NCI-H2196 (cell line): Measurements from ENCODE around the gene GALNT16.
A peak's percentile ranks its signal among the peaks of the same experiment; 100 is the strongest.
"Not testable (repeated sequence)": the region's sequence is repeated elsewhere in the genome, so short reads cannot be mapped to it uniquely, and the experiment has no call there.

Source experiments
- DNase-seq: peaks from one replicate; lab custom pipeline; 2025; ENCODE audit not compliant: unreplicated experiment; lab: John Stamatoyannopoulos, UW

Gene GALNT16

GRCh38 chr14:69259168-69259526 lies 811 bp upstream of the GALNT16 start:
- DNase-seq: no peak

GRCh38 chr14:69260190-69260860 lies 367 bp downstream of the GALNT16 start:
- peak; percentile 36 for DNase-seq

- peak; percentile 43 for DNase-seq
Measured at GRCh38 chr14:69260861-69261564, 1.1 kb downstream of the GALNT16 start.

- no peak for DNase-seq
Measured at GRCh38 chr14:69261761-69262331, 1.9 kb downstream of the GALNT16 start.

- no peak for DNase-seq
Measured at GRCh38 chr14:69262516-69262915, 2.6 kb downstream of the GALNT16 start.

- no peak for DNase-seq
Measured at GRCh38 chr14:69263364-69263763, 3.4 kb downstream of the GALNT16 start.

- DNase-seq: no peak
Measured at GRCh38 chr14:69263771-69264170, 3.8 kb downstream of the GALNT16 start.

GRCh38 chr14:69266572-69267345 lies 6.8 kb downstream of the GALNT16 start:
- no peak for DNase-seq

GRCh38 chr14:69267492-69267891 lies 7.5 kb downstream of the GALNT16 start:
- no peak for DNase-seq

GRCh38 chr14:69268223-69268622 lies 8.3 kb downstream of the GALNT16 start:
- DNase-seq: no peak

- no peak for DNase-seq
Measured at GRCh38 chr14:69268763-69269162, 8.8 kb downstream of the GALNT16 start.

GRCh38 chr14:69269381-69269780 lies 9.4 kb downstream of the GALNT16 start:
- no peak for DNase-seq

- no peak for DNase-seq
Measured at GRCh38 chr14:69270097-69270496, 10.1 kb downstream of the GALNT16 start.

GRCh38 chr14:69270795-69271708 lies 11.1 kb downstream of the GALNT16 start:
- no peak for DNase-seq

GRCh38 chr14:69274321-69274720 lies 14.4 kb downstream of the GALNT16 start:
- DNase-seq: no peak

- no peak for DNase-seq
Measured at GRCh38 chr14:69275331-69275730, 15.4 kb downstream of the GALNT16 start.

GRCh38 chr14:69277356-69277755 lies 17.4 kb downstream of the GALNT16 start:
- DNase-seq: not testable (repeated sequence)

GRCh38 chr14:69280746-69281291 lies 20.9 kb downstream of the GALNT16 start:
- no peak for DNase-seq

GRCh38 chr14:69281450-69282169 lies 21.7 kb downstream of the GALNT16 start:
- peak; percentile 84 for DNase-seq

- DNase-seq: no peak
Measured at GRCh38 chr14:69282448-69282847, 22.5 kb downstream of the GALNT16 start.
